Measurements from ENCODE around the gene TMTC2. TPM values are rescaled to one million over a fixed set of nuclear protein-coding genes. Genes with fewer than 3 reads are reported as not detected.

Gene TMTC2
- total RNA-seq, 1 donor from 2014 or later, result 7.6 TPM

GRCh38 chr12:82952946-82953345 is 266.2 kb downstream of the TMTC2 start:
- H3K36me3 ChIP-seq (ENCODE audit: control insufficient read depth, insufficient read depth, low read length), result no peaks in the 10 kb centered on the region
- TF ChIP-seq, protein P1, sequence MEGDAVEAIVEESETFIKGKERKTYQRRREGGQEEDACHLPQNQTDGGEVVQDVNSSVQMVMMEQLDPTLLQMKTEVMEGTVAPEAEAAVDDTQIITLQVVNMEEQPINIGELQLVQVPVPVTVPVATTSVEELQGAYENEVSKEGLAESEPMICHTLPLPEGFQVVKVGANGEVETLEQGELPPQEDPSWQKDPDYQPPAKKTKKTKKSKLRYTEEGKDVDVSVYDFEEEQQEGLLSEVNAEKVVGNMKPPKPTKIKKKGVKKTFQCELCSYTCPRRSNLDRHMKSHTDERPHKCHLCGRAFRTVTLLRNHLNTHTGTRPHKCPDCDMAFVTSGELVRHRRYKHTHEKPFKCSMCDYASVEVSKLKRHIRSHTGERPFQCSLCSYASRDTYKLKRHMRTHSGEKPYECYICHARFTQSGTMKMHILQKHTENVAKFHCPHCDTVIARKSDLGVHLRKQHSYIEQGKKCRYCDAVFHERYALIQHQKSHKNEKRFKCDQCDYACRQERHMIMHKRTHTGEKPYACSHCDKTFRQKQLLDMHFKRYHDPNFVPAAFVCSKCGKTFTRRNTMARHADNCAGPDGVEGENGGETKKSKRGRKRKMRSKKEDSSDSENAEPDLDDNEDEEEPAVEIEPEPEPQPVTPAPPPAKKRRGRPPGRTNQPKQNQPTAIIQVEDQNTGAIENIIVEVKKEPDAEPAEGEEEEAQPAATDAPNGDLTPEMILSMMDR (IDR thresholded peaks at IDR 0.05; ENCODE audit: insufficient read depth, low read length, poor library complexity, severe bottlenecking), result no peak
- no peak for DNase-seq (ENCODE audit: low read depth)
- no peak overlapping the region for H3K4me3 ChIP-seq (ENCODE audit: low read depth, low read length)
- H3K27me3 ChIP-seq (ENCODE audit: control insufficient read depth, insufficient read depth, low read length), result no peaks in the 10 kb centered on the region

GRCh38 chr12:82953397-82953796 is 266.7 kb downstream of the TMTC2 start:
- Histone ChIP-seq H3K36me3 (ENCODE audit: control insufficient read depth, insufficient read depth, low read length) (no peaks in the 10 kb centered on the region), H3K4me3 (ENCODE audit: low read depth, low read length) (no peak overlapping the region), H3K27me3 (ENCODE audit: control insufficient read depth, insufficient read depth, low read length) (no peaks in the 10 kb centered on the region)
- TF ChIP-seq, protein P1 (IDR thresholded peaks at IDR 0.05; ENCODE audit: insufficient read depth, low read length, poor library complexity, severe bottlenecking), result no peak
- no peak for DNase-seq (ENCODE audit: low read depth)

DNA sequence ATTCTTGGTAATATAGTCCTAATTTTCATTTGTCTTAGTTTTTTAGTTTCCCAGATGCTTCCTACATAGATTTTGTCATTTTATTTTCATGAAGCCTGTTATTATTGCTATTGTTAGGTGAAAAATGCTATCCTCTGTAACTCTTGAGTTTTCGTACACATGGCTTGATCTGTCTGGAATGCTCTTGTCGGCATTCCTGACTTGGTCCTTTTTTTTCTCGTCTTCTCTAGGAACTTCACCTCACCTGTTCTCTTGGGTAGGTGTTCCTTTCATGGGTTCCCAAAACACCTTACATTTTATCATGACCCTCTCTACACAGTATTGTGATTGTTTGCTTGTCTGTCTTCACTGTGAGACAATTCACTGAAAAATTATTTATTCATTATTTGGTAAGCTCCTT is 267.4 kb downstream of the TMTC2 start:
- Histone ChIP-seq H3K4me3 (ENCODE audit: low read depth, low read length) (no peak overlapping the region), H3K36me3 (ENCODE audit: control insufficient read depth, insufficient read depth, low read length) (no peaks in the 10 kb centered on the region), H3K27me3 (ENCODE audit: control insufficient read depth, insufficient read depth, low read length) (no peaks in the 10 kb centered on the region)
- TF ChIP-seq, protein P1 (IDR thresholded peaks at IDR 0.05; ENCODE audit: insufficient read depth, low read length, poor library complexity, severe bottlenecking), result no peak
- DNase-seq (ENCODE audit: low read depth), result no peak

DNA sequence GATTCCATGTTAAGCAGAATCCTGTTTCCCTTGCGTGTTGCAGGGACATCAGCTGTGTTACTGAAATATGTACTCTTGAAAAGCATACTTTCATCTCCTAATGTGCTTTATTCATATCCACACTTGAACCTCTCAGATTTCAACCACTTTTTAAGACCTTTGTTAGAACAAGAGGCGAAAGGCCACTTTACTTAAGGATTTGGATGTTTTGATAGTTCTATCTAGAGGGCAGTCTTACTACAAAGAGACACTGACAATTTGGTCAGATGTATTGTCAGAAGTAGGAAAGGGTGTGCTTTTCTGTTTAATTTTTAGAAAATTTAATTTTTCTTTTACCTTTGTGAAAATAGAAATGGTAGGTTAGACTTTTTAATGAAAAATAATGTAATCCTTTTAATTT is 267.9 kb downstream of the TMTC2 start:
- TF ChIP-seq, protein P1 (IDR thresholded peaks at IDR 0.05; ENCODE audit: insufficient read depth, low read length, poor library complexity, severe bottlenecking), result no peak
- Histone ChIP-seq H3K36me3 (ENCODE audit: control insufficient read depth, insufficient read depth, low read length) (no peaks in the 10 kb centered on the region), H3K27me3 (ENCODE audit: control insufficient read depth, insufficient read depth, low read length) (no peaks in the 10 kb centered on the region), H3K4me3 (ENCODE audit: low read depth, low read length) (no peak overlapping the region)
- DNase-seq (ENCODE audit: low read depth), result no peak

GRCh38 chr12:82955043-82955442 is 268.3 kb downstream of the TMTC2 start:
- Histone ChIP-seq H3K27me3 (ENCODE audit: control insufficient read depth, insufficient read depth, low read length) (no peaks in the 10 kb centered on the region), H3K4me3 (ENCODE audit: low read depth, low read length) (no peak overlapping the region), H3K36me3 (ENCODE audit: control insufficient read depth, insufficient read depth, low read length) (no peaks in the 10 kb centered on the region)
- no peak for DNase-seq (ENCODE audit: low read depth)
- TF ChIP-seq, protein P1 (IDR thresholded peaks at IDR 0.05; ENCODE audit: insufficient read depth, low read length, poor library complexity, severe bottlenecking), result no peak

DNA sequence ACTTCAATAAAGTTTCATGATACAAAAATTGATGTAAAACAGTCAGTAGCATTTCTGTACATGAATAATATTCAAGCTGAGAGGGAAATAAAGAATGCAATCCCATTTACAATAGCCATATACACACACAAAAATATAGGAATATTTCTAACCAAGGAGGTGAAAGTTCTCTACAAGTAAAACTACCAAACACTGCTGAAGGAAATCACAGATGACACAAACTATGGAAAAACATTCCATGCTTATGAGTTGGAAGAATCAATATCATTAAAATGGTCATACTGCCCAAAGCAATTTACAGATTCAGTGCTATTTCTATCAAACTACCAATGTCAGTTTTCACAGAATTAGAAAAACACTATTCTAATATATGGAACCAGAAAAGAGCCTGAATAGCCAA is 272.3 kb downstream of the TMTC2 start:
- Histone ChIP-seq H3K4me3 (ENCODE audit: low read depth, low read length) (no peak overlapping the region), H3K36me3 (ENCODE audit: control insufficient read depth, insufficient read depth, low read length) (no peaks in the 10 kb centered on the region), H3K27me3 (ENCODE audit: control insufficient read depth, insufficient read depth, low read length) (no peaks in the 10 kb centered on the region)
- DNase-seq (ENCODE audit: low read depth), result no peak
- TF ChIP-seq, protein P1 (IDR thresholded peaks at IDR 0.05; ENCODE audit: insufficient read depth, low read length, poor library complexity, severe bottlenecking), result no peak

Measured in kidney epithelial cell (primary cell).